ENCODE data around the gene BCL10.
"Not testable (repeated sequence)": the region's sequence is repeated elsewhere in the genome, so short reads cannot be mapped to it uniquely, and the experiment has no call there.

BCL10 gene

DNA sequence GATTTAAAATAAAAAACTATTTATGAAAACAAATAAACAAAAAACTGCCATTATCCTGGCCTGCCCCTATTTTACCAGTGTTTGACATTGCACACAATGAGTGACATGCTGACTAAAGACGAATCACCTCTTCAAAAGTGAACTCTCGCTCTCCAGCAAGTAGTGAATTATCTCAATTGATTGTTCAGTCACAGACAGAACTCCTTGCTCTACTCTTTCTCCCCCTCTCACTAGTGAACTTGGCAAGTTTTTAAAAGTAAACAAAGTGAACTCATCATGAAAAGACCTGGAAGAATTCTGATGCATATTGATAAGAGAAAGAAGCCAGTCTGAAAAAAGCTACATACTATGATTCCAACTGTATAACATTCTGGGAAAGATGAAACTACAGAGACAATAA, 12.3 kb downstream of the BCL10 start:
- DNase-seq (ENCODE audit: low spot score), result no peak

DNA sequence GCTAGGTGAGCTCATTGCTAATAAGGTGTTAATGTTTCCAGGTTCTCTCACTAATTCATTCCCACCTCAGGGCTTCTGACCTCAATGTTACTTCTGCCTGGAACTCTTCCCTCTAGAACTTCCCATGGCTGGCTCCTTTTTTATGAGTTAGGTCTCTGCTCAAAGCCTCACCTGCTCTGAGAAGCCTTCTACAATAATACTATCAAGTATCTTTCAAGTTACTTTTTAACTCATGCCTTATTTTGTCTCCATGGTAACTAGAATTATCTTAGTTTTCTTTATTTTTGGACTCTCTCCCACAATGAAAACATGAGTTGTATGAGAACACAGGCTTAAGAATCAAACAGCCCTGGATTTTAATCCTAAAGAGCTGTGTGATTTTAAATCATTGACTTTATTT, 13.4 kb downstream of the BCL10 start:
- no peak for DNase-seq (ENCODE audit: low spot score)

DNA sequence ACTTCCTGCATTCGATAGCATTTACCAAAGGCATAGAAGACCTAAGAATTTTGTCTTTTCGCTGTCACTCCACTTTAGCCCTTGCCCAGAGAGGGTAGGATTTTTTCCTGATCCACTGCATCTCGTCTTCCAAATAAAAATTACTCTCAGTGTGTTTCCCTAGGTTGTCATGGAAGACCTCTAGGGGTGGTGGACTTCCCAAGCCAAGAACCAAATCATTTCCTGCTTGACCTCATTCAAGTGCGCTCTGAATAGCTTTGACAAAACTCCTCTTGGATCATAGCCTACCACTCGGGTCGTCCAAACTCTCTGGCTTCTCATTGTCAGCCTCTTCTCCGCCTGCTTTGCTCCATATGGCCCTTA, 16.5 kb downstream of the BCL10 start:
- DNase-seq (ENCODE audit: low spot score), result no peak

DNA sequence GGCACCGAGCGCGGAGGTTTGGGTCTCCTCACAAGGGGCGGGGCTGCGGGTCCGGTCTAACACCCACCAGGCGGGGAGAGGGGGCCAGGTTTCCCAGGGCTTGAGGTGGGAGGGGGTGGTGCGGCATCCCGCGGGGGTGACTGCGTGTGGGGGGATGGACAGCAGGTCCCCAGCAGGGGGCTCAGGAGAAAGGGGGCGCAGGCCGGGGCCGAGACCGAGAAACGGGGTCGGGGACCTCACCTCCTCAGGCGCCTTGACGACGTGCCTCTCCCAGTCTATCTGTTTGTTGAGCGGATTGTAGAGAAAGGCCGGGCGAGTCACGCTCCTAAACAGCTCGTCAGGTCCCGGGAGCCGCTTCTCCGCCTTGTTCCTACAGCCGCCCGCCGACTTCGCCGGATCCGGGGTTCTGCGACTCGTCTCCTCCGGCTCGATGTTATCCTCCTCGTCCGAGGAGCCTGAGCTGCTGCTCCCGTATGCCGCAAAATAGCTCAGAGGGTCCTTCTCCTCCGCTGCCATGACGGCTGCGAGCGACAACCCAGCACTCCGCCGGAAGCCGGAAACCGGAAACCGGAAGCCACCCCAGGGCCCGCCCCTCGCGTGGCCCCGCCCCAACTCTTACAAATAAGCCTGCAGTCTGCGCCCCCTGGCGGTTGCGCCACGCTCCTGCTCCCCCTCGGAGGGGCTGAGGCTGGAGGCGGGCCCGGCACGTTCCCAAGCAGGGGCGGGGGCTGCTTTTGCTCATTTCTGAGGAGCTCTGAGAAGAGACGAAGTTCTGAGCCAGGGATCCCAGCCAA, 17.1 kb downstream of the BCL10 start, which contains the start of gene C1orf52:
TSS of gene C1orf52 (minus strand) at position 545 of the 794 bp plus-strand sequence. CDS start at position 516, 29 bp downstream.
- DNase-seq (ENCODE audit: low spot score), result peak; percentile 67

DNA sequence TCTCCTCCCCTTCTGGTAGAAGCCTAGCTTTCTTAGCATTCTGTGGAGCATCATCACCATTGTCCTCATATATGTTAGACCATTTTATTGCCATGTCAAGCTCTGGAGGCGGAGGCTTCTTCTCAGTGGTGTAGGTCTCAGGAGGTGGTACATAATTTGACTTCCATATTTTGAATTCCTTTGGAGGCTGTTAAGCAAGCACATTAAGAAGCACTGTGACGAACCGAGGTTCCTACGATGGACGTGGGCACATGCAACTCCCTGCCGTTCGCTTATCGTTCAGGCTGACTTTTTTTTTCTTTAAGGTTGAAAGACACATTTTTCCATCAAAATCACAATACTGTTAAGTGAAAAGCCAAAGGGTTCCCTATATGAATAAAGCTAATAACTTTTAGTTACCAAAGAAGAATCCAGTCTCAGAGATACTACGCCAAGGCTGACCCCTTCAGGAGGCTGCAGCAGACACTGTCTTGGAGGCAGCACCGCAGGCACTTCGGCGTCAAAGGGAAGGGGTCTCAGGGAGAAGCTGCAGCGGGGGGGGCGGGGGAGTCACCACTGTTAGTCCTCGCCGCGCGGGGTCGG, 17.8 kb downstream of the BCL10 start:
- no peak for DNase-seq (ENCODE audit: low spot score)

DNA sequence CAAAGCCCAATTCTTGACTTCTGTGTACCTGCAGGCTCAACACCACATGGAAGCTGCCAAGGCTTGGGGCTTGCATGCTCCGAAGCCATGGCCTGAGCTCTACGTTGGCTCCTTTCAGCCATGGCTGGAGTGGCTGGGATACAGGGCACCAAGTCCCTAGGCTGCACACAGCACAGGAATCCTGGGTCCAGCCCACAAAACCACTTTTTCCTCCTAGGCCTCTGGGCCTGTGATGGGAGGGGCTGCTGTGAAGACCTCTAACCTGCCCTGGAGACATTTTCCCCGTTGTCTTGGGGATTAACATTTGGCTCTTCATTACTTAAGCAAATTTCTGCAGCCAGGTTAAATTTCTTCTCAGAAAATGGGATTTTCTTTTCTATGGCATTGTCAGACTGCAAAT, 27.4 kb downstream of the BCL10 start:
- not testable (repeated sequence) for DNase-seq (ENCODE audit: low spot score)

DNA sequence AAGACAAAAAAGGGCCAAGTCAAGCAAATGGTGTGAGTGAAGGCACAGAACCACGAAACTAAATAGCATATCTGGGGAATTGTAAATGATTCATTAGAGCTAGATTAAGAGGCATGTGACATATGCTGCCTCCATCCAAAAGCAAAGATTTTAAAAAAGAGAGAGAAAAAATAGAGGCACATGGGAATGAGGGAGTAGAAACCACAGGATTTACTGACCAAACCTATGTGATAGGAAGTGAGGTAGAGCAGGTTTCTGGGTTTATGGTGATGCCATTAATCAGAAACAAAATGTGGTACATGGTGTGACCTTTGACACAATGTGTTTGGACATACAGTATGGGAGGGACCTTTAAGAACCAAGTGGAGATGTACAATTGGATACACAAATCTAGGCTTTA, 30.5 kb downstream of the BCL10 start:
- no peak for DNase-seq (ENCODE audit: low spot score)

DNA sequence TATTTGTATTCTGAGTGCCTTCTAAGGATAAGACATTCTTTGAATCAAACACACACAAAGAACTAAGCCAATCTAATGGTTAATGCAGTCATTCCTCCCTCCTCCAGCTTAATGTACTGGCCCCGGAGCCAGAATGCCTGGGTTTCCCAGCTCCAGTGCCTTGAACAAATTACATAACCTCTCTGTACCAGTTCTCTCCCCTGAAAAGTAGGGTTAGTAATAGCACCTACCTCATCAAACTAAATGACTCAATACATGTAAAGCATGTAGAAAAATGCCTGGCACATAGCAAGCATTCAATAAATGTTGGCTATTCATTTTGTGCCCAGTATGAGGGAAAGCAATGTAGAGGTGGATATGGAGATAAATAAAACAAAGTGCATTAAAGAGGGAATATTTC, 31.0 kb downstream of the BCL10 start:
- no peak for DNase-seq (ENCODE audit: low spot score)

DNA sequence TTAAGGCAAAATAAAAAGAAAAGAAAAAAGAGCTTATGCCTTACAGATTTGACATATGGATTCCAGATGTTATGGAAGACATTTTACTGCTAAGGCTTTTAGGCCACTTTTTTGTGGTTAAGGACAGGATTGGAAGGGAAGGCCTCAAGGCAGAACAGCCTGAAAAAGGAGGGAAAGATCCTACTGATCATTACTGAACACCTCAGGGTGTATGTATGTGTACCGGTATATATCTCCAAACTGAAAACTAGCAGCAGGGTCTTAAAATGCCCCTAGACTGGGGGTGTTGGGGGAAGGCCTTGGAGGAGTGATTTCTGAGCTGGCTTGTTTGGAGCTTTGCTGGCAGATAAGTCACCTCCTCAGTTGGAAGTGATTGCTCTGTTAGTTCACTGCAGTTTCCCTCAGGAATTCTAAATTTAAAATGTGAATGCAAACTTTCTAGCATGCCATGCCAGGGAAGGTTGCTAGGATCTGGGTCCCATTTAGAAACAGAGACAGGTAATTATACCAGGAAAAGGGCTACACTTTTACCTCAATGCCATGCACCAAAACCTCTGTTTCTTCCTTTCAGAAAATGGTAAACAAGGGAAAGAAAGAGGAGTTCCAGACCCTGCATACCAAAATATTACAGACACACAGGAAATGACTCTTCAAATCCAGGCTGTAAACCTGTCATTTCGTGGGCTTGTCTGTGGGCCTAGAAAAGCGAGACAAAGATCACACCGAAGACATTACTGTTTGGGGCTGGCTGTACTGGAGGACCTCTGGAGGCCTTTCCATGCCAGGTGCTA, 32.0 kb downstream of the BCL10 start:
- DNase-seq (ENCODE audit: low spot score), result no peak

DNA sequence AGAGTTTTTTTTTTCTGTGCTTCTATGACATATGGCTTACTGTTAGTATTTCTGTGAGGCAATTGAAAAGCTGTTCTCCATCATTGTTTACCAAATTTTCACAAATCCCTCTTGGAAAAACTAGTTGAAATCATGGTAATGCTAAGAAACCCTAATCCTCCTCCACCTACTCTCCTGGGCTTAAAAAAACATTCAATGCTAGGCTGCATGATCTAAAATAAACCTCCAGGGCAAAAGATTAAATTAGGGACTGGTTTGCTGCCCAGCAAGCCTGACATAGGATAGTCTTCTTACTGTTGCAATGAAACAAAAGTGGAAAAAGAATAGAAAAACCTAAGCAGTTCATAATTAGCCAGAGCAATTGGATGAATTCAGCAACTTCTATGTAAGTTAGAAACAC, 33.1 kb downstream of the BCL10 start:
- DNase-seq (ENCODE audit: low spot score), result no peak

DNA sequence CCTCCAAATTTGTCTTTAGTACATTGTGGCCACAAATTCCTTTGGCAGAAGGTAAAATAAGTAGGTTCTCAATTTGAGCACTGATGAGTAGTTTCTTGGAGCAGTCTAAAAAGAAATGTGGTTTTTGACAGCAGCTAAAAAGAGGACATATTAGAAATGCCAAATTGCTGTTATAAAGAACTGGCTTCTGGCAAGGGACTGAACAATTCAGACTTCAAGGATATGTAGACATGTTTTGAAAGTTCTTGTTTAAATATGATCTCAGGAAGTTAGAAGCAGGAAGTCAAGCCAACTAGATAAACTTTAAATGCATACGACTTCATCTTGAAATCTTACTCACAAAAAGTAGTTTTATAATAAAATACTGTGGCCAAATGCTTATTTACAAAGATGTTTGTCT, 35.8 kb downstream of the BCL10 start:
- no peak for DNase-seq (ENCODE audit: low spot score)

DNA sequence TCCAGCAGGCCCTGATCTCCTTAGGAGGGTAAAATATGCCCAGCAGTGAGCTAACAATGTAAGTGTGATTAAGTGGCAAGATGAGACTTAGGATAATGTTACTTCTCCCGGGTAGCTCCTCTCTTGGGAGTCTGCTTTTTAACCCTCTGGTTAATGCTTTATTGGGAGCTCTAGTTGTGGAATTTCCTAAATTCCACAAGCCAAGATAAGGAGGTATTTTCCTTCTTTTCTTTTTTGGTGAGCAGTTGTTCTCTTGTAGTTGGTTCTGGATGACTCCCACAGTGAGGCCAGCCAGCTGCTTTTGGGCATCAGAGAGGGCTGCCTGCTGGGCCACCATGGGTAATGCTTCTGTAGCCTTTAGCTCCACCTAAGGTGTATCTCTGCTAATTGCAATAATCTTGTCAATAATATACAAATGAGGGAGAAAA, 36.2 kb downstream of the BCL10 start:
- no peak for DNase-seq (ENCODE audit: low spot score)

DNA sequence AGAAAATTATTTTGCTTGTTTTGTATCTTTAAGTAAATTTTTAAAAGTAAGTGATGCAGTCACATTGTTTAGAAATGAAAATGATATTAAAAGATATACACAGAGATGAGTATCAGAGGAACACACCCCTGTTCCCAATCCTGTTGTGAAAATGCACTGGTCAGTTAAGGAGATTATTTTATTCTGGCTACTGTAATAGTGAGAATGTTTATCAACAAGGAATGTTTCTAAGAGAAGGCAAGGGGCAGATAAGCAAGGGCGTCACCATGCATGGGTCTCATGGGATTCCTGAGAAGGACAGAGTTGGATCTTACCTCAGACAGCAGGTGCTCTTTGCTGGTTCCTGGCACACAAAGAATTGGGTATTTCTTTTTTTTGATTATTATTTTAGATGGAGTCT, 38.8 kb downstream of the BCL10 start:
- DNase-seq (ENCODE audit: low spot score), result no peak

DNA sequence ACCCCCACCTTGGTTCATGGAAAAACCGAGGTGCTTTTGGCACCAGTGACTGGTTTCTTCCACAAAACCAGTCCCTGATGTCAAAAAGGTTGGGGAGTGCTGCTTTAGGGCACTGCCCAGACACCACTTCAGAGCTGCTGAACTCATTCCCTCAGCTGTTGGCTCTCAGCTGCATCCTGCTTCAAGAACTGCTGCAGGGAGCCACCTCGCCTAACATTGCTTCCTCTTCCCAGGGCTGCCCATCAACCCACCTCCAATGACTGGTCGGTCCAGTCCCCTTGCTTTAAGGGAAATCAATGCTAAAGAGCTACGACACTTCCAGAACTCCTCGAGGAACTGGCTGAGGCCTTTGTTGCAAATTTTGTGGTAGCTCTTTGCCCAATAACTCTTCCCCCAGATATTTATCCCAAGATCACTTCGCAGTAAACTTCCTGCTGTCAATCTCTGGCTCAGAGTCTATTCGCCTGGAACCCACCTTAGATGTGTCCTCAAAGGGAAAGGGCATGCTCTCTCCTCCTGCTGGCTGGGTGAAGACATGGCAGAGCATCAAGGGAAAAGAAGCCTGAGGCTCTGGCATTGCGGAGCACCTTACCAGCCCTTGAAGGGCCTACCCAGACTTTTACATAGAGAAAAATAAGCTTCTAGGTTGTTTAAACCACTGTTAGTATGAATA, 46.0 kb downstream of the BCL10 start:
- DNase-seq (ENCODE audit: low spot score), result peak; percentile 37

DNA sequence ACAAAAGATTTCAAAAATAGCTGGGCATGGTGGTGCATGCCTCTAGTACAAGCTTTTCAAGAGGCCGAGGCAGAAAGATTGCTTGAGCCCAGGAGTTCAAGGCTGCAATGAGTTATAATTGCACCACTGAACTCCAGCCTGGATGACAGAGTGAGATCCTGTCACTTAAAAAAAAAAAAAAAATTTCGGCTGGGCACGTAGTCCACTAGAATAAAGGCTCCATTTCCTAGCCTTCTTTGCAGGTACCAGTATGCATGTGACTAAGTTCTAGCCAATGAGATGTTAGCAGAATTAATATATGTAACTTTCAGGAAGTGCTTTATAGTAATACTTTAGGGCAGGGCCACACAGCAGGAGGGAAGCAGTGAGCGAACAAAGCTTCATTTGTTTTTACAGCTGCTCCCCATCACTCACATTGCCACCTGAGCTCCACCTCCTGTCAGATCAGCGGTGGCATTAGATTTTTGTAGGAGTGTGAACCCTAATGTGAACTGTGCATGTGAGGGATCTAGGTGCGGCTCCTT, 46.8 kb downstream of the BCL10 start:
- no peak for DNase-seq (ENCODE audit: low spot score)

DNA sequence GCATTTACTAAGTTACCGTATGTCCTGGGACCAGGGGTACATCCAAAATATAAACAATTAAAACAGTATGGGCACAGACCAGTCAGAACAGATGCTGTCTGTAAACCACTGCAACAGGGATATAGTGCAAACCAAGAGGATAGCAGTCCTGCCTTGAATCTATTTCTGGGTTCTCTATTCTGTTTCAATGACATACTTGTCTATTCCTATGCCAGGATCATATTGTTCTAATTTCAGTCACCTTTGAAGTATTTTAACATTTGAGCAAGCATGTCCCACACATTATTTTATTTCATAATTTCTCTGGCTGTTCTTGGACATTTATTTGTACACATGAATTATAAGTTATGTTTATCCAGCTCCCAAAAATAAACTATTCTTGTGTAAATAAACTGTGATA, 47.5 kb downstream of the BCL10 start:
- DNase-seq (ENCODE audit: low spot score), result no peak

DNA sequence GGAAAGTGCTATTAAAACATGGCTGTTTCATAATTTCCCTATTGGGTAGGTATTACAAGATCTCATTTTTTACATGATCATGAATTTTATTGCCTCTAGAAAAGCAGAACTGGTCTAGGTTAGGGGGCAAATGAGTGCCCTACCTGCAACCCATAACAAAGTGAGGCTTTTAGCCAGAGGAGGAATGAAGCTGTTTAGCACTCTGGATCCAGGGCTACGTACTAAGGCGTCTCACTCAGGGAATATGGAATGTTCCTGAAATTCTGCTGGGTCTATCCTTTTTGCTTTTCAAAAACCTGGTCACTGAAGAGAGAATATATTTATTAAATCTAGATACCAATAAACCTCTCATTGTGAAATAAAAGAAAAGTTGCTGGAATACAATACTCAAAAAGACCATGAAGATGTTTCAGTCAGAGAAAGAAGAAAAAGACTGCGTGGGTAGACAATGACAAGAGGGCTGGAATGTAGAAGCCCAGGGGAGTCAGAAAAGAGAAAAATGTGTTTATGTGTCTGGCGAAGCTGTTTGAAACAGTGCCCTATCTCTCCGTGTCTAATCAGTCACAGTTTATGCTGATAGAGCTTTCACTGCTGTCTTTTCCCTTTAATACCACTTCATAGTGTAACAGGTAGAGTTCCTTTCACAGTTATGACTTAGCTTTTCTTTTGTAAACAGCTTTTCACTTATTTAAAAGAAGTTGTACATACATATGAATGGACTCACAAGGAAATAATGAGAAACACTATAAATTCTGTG, 50.6 kb downstream of the BCL10 start:
- no peak for DNase-seq (ENCODE audit: low spot score)

DNA sequence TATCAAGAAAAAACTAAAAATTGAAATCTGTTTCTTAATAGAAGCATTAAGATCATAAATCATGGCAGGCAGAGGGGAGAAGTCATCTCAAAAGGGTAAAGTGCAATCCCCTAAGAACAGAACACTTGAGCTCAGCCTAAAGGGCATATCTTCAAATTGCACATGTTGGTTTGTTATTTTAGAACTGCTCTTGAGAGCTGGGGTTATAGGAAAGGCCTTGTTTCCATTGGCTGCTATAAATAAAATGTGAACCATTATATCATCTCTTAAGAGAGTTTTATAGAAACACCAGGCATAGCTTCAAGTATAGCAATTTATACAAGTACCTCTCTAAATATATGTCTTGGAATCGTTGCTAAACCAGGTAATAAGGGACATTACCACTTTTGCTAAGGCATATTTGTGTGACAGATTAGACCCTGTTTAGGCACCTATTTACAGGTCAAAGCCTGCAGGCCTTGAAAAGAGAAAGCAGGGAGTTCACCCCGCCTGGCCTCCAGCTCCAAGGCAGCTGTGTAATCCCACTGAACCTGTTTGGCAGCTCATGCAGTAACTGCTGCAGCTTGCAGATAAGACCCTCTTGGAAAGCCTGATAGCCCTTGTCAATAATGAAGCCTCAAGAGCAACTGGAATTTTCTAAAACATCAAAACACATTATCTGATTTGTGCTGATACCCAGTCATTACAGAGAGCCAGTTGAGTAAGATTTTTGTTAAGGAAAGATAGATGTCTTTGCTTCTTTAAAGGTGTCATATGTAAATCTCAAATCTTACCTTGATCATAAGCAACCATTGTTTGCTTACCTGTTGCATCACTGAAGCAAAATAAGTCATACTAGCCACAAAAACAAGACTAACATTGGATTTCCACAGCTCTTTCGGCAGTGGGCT, 51.5 kb downstream of the BCL10 start:
- no peak for DNase-seq (ENCODE audit: low spot score)

DNA sequence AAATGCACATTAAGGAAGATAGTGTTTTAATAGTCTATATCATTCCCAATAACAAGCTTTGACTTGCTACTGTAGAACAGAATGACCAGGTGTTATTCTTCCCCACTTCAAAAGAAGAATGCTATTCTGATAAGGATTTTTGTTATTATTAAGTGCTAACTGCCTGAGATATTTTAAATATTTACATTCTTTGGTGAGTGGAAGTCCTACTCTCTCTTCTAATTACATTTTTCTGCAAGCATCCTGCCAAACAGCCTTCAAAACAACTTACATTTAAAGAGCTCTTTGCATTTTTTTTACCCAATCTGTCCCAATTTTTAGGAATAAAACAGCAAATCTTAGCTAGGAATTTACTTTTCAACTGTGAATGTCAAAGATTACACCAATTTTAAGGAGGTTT, 52.1 kb downstream of the BCL10 start:
- DNase-seq (ENCODE audit: low spot score), result no peak

DNA sequence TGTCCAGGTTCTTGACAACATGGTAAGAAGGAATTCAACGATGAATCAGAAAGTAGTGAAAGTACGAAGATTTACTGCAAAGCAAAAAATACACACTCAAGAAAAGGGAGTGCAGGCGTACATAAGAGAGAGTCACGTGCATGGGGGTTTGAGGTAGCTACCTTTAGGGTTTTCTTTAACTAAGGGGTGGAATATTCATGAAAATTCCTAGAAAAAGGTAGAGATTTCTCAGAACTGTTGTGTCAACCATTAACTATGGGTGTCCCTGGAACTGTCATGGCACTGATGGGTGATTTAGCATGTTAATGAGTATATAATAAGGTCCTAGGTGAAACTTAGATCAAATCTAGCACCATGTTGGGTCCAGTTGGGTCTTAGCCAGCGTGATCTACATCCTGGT, 53.1 kb downstream of the BCL10 start:
- DNase-seq (ENCODE audit: low spot score), result no peak

All from HuH-7 (cell line).